Activated naive CD8-positive, alpha-beta T cell treated with anti-CD3 and anti-CD28 coated beads, Interleukin-2, amount 10 ng/mL, durations not matched to agents 7 days and 5 days (primary cell): ENCODE data around the gene KCP. TPM values are rescaled to one million over a fixed set of nuclear protein-coding genes. Genes with fewer than 3 reads are reported as not detected.

ENCODE experiments used
- ATAC-seq: fragments of 150-1000 bp; cut with Tn5 transposase; one replicate; pipeline ENCODE4 v1.10.0; 2021; ENCODE audit warnings: low read depth, moderate library complexity
- POLR2A ChIA-PET: fragments of 350-600 bp; sonication (Branson Sonifier 250); formaldehyde crosslinking; loops from one replicate; lab custom pipeline; 2021; ENCODE audit warnings: antibody characterized with exemption; lab: Charles Lee
- DNase-seq: peaks from one replicate; pipeline ENCODE4 v3.0.0; 2021
- H3K27ac Mint-ChIP-seq: one replicate; pipeline ENCODE4 v1.8.0; 2022; ENCODE audit warnings: mild to moderate bottlenecking, mixed read lengths
- H3K27me3 Mint-ChIP-seq: one replicate; pipeline ENCODE4 v1.8.0; 2022; ENCODE audit warnings: mild to moderate bottlenecking, moderate library complexity, mixed read lengths
- H3K36me3 Mint-ChIP-seq: one replicate; pipeline ENCODE4 v1.8.0; 2021; ENCODE audit warnings: mild to moderate bottlenecking, mixed read lengths
- H3K4me1 Mint-ChIP-seq: one replicate; pipeline ENCODE4 v1.8.0; 2021; ENCODE audit warnings: mixed read lengths
- H3K4me3 Mint-ChIP-seq: one replicate; pipeline ENCODE4 v1.8.0; 2022; ENCODE audit warnings: mild to moderate bottlenecking, moderate library complexity, mixed read lengths
- H3K9me3 Mint-ChIP-seq: one replicate; pipeline ENCODE4 v1.8.0; 2021; ENCODE audit warnings: mixed read lengths
- total RNA-seq, 2 experiments: library from RNA; stranded (reverse); gene quantifications; one replicate each; pipeline ENCODE4 v1.2.3, GENCODE V29; 2021

Gene KCP
- total RNA-seq, 2 experiments from 2014 or later = 0.57 to 0.69 TPM

DNA sequence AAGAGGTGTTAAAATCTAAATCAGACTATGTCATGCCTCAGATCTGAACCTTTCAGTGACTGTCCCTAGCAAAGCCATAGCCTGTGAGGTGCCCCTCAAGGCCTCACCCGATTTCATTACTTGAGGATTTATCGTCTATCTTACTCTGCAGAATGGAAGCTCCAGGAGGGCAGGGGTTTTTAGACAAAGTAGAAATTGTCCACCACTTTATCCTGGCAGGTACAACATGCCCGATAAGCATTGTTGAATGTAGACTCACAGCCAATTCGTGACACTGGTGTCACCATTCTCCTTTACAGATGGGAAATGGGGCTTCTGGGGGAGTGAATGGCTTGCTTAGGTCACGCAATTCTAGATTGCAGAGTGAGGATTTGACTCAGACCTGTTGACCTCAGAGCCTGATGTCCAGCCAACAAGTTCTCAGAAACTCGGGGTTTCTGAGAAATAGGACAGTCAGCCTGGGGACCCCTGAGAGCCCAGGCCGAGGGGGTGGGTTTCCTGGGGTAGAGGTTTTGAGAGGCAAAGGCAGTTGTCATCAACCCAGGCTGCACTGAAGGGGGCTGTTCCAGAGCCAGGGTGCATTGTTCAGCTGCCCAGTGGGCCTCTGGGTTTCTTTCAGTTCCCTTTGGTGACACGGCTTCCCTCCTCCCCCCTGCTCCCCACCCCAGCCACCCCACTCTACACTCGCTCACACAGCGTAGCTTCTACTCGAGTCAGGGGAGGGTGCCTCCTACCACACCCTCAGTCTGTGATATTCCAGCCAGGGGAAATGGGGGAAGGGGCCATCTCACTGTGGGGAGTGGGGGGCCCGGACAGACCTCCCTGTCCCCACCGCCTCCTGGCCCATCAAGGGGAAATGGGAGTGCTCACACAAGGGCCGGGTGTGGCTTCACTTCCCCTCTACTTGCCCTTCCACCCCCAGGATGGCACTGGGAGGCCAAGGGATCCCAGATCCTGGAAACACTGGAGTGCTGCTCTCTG is 24.1 kb upstream of the KCP start:
- ATAC-seq = no peak
- H3K27ac Mint-ChIP-seq = no peak overlapping the region
- POLR2A ChIA-PET = no interaction called here

DNA sequence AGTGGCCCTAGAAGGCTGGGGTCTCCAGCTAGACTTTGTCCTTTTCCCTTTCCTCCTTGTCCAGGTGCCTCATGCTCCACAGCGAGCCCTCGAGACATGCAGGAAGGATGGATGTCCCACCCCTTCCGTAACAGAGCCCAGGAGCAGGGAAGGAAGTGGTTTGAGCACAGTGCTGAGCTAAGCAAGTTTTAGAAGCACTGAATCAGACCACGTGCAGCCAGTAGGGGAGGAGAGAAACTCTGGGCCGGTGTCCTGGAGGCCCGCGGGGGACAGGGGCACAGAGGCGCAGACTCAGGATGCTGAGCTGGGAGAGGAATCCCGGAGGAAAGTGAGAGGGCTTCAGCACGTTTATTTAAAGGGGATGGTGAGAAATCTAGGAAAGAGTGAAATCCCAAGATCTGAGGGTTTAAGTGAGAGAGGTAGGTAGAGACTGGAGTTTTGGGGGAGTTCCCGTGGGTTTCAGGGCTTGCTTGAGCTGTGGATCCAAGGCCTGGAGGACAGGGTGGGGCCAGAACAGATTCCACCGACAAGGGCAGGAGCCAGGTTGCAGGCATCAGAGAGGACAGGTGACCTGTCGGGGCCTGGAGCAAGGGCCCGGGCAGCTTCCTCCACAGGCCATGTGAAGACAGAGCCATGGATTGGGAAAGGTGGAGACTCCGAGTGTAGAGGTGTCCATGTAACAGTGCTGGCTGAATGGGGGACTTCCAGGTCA is 22.8 kb upstream of the KCP start:
- H3K4me1 Mint-ChIP-seq = peaks cover 14% of the 10 kb centered on the region
- H3K27ac Mint-ChIP-seq = peak overlapping the region; percentile 81
- H3K36me3 Mint-ChIP-seq = peaks cover 2% of the 10 kb centered on the region
- POLR2A ChIA-PET = interaction anchor here (0.9 to 1.5 kb wide), 4 partner anchors 18 to 194 kb away, joined by 3 to 13 read pairs (median 4); partner anchors contain the start of genes ATP6V1F, CALU and TNPO3
- H3K4me3 Mint-ChIP-seq = peak overlapping the region; percentile 76
- peaks cover 24% of the 10 kb centered on the region for H3K27me3 Mint-ChIP-seq
- no peaks in the 10 kb centered on the region for H3K9me3 Mint-ChIP-seq
- ATAC-seq (peak; percentile 89), DNase-seq (peak; percentile 54)

More for the DNA sequence above, 24.1 kb upstream of the KCP start:
- H3K27me3 Mint-ChIP-seq = peaks cover 26% of the 10 kb centered on the region
- no peak for DNase-seq
- H3K4me1 Mint-ChIP-seq = peaks cover 18% of the 10 kb centered on the region
- no peak overlapping the region for H3K4me3 Mint-ChIP-seq
- H3K9me3 Mint-ChIP-seq = no peaks in the 10 kb centered on the region
- peaks cover 2% of the 10 kb centered on the region for H3K36me3 Mint-ChIP-seq

DNA sequence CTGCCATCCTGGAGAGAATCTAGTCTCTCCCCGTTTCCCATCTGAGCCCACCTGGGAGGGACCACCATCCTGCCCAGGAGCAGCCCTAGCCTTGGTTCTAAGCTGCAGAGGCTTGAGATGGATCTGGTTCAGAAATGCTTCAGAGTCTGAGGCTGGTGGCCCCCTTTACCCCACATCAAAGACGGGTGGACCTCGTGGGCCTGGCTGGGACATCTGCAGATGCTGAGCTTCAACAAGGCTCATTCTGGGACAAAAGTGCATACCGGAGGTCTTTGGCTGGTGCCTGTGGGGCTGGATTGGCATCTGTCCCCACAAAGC is 22.3 kb upstream of the KCP start:
- Mint-ChIP-seq H3K36me3 (peaks cover 2% of the 10 kb centered on the region), H3K9me3 (no peaks in the 10 kb centered on the region), H3K27ac (peak overlapping the region; percentile 81), H3K4me3 (peak overlapping the region; percentile 76), H3K4me1 (peaks cover 14% of the 10 kb centered on the region), H3K27me3 (peaks cover 25% of the 10 kb centered on the region)
- POLR2A ChIA-PET = interaction anchor here (0.6 to 1.5 kb wide), 5 partner anchors 19 to 1544 kb away, joined by 3 to 13 read pairs (median 3); partner anchors contain the start of genes ATP6V1F, CALU and TNPO3
- DNase-seq = no peak
- peak; percentile 13 for ATAC-seq

DNA sequence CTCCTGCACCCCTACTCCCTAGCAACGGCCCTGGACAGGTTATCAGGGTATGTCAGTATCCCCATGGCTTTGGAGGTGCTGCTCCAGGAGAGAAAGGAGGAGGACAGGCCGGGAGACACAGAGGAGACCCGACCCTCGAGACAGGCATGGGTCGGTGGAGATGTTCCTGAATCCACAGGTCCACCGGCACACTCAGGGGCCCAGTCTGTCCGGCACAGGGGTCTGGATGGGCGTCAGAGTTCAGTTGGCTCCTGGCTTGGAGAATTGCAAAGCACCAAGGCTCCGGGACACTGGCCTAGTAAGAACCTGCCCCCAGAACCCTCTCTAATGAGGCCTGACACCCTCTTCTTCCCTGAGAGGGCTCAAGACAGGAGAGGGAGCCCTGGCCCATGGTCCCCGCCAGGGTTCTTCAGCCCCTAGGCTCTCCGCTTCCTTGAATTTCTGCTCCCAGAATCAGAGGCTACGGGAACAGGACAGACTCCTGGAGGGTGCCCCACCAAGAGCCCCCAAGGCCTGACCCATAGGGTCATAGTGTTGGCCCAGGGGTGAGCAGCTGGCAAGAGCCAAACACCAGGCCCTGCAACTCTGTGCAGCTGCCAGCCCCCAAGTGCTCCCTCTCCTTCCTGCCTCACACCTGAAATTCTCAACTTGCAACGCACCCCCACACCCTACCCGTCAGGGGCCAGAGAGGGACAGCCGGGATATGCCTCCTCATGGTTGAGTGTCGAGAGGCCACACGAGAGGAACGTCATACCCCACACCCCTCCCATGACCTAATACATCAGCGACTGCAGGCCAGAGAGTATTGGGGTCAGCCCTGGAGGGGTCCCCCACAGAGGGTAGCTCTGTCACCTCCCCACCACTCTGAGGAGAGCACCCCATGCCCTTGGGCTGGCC is 21.7 kb upstream of the KCP start:
- Mint-ChIP-seq H3K27ac (peak overlapping the region; percentile 81), H3K36me3 (peaks cover 2% of the 10 kb centered on the region), H3K4me1 (peaks cover 12% of the 10 kb centered on the region), H3K27me3 (peaks cover 26% of the 10 kb centered on the region), H3K4me3 (peak overlapping the region; percentile 27), H3K9me3 (no peaks in the 10 kb centered on the region)
- no peak for DNase-seq
- POLR2A ChIA-PET = interaction anchor here (0.6 to 1.5 kb wide), 4 partner anchors 19 to 1544 kb away, joined by 3 to 13 read pairs (median 3); partner anchors contain the start of genes ATP6V1F and TNPO3
- no peak for ATAC-seq

DNA sequence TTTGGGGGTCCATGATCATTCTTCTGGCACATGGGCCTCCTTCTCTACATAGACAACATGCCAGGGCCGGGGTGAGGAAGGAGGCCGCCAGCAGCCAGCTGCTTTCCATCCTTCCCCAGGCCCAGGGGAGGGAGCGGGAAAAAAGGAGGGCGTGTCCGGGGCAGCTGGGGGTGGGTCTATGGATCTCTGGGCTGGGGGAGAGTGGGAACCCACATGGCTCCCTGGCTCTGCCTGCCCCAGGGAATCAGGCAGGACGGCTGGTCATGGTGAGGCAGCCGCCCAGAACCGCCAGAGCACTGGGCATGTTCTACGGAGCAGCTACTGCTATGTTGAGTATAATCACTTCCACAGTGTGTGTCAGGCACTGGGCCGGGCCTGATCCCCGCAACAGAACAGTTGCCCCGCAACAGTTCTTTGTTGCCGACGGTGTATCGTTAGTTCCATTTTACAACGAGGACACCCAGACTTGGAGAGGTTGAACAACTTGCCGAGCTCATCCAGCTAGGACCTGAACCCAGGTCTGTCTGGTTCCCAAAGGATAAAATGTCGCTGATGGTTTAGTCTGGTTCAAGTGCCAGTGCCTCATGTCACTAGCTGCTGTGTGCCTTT is 20.8 kb upstream of the KCP start:
- no peak overlapping the region for H3K4me3 Mint-ChIP-seq
- H3K36me3 Mint-ChIP-seq = peaks cover 2% of the 10 kb centered on the region
- no peaks in the 10 kb centered on the region for H3K9me3 Mint-ChIP-seq
- ATAC-seq = no peak
- no peak for DNase-seq
- POLR2A ChIA-PET = no interaction called here
- peaks cover 7% of the 10 kb centered on the region for H3K4me1 Mint-ChIP-seq
- peaks cover 19% of the 10 kb centered on the region for H3K27me3 Mint-ChIP-seq
- peak overlapping the region; percentile 34 for H3K27ac Mint-ChIP-seq

DNA sequence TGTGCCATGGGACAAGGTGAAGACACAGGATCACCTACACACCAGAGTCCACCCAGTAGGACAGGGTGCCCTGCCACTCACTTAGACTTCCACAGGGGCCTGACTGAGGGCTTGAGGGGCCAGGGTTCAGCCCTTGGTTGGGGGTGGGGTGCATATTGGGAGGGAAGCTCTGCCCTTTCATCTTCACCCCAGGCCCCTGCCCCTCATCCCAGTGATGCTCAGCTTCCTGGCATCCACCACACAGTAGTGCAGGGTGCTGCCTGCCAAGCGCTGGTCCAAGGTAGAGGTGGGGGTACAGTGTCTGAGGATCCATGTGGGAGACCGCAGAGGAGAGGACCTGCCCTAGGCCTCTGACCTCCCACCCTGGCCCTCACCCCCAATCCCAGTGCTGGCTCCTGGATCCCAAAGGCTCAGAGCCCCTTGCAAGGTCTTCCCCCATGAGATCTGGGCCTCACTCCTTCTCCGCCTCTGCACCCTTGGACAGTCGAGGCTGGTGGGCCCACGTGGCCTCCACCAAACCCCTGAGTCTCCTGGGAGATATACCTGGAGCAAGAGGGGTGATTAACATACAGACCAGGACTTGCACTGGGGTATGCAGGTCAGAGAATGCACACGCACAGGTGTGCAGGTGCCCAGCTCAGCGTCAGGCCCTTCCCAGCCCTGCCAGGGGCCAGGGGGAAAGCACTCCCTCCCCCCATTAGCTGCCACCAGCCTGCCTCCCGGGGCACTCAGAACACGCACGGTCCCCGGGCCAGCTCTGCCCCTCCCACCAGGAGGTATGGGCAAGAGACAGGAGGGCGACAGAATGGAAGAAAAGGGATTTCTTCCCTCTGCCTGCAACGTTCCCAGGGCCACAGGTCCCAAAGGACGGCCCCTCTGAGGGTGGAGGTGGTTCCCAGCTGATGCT is 18.6 kb upstream of the KCP start:
- H3K27ac Mint-ChIP-seq = no peak overlapping the region
- no peaks in the 10 kb centered on the region for H3K9me3 Mint-ChIP-seq
- H3K27me3 Mint-ChIP-seq = peaks cover 16% of the 10 kb centered on the region
- H3K36me3 Mint-ChIP-seq = peaks cover 2% of the 10 kb centered on the region
- ATAC-seq (no peak), DNase-seq (no peak)
- H3K4me1 Mint-ChIP-seq = peaks cover 7% of the 10 kb centered on the region
- no peak overlapping the region for H3K4me3 Mint-ChIP-seq
- POLR2A ChIA-PET = interaction anchor here (1.2 kb wide), 1 partner anchor 11 kb away, joined by 3 read pairs; no protein-coding TSS in a partner anchor

DNA sequence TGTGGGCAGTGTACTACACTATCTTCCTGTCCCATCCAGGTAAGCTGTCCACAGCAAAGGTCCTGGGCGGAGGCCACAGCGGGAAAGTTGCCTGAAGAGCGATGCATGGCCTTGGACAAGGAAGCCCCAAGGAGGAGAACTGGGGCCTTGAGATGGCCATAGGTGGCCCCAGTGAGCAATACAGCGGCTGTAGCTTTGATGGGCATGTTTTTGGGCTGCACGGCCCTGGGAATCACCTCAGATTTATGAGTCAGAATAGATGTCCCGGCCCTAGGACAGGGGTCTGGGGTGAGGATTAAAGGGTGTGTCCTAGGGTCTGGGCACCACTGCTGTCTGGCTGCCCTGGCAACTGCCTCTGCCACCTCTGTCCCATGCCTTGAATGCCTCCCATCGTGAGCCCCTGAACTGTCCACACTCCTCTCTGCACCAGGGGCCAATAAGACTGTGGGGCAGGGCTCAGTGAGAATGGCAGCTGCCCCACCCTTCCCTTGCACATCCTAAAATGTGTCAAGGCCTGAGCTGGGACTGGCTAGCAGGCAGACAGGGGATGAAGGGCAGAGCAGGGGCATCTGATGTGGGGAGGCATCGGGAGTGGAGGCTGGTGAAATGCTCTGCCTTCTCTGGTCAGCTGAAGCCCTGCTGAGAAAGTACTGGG is 17.8 kb upstream of the KCP start:
- POLR2A ChIA-PET = no interaction called here
- no peak overlapping the region for H3K4me3 Mint-ChIP-seq
- peaks cover 2% of the 10 kb centered on the region for H3K36me3 Mint-ChIP-seq
- H3K9me3 Mint-ChIP-seq = no peaks in the 10 kb centered on the region
- H3K27ac Mint-ChIP-seq = no peak overlapping the region
- no peak for ATAC-seq
- H3K27me3 Mint-ChIP-seq = peaks cover 19% of the 10 kb centered on the region
- peaks cover 3% of the 10 kb centered on the region for H3K4me1 Mint-ChIP-seq
- DNase-seq = no peak

DNA sequence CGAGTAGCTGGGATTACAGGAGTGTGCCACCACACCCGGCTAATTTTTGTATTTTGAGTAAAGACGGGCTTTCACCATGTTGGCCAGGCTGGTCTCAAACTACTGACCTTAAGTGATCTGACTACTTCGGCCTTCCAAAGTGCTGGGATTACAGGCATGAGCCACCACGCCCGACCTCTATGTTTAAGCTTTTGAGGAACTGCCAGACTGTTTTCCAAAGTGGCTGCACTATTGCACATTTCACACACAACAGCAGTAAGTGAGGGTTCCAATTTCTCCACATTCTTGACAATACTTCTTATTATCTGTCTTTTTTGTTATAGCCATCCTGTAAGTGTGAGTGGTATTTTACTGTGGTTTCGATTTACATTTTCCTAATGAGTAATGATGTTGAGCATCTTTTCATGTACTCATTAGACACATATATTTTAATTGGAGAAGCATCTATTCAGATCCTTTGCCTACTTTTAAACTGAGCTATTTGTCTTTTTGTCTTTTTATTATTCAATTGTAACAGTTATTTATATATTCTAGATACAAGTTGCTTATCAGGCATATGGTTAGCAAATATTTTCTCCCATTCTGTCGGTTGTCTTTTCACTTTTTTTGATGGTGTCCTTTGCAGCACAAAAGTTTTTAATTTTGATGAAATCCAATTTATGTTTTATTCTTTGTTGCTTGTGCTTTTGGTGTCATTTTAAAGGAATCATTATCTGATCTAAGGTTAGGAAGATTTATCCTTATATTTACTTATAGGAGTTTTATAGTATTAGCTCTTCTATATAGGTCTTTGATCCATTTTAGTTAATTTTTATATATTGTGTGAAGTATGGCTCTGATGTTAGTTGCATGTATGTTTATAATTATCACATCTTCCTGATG is 14.4 kb upstream of the KCP start:
- ATAC-seq (no peak), DNase-seq (no peak)
- Mint-ChIP-seq H3K27me3 (peaks cover 31% of the 10 kb centered on the region), H3K9me3 (no peaks in the 10 kb centered on the region), H3K4me3 (no peak overlapping the region), H3K27ac (no peak overlapping the region), H3K4me1 (no peaks in the 10 kb centered on the region), H3K36me3 (no peaks in the 10 kb centered on the region)
- POLR2A ChIA-PET = no interaction called here

DNA sequence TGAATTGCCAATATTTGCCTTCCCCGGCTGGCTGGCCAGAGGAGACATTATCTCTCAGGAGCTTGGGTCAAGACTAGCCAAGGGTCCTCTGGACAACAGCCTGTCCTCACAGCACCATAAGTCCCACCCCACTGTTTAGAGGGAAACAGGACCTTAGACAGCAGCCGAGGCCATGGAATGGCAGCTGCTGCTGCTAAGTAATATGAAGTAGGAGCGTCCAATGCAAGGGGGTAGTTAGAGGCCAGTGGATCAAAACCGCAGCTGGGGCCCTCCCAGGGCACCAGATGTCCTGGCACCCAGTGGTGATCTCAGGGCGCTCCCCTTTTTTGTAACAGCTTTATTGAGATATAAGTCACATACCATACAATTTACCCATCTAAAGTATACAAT is 12.9 kb upstream of the KCP start:
- no peak overlapping the region for H3K4me3 Mint-ChIP-seq
- POLR2A ChIA-PET = no interaction called here
- ATAC-seq (no peak), DNase-seq (no peak)
- no peaks in the 10 kb centered on the region for H3K36me3 Mint-ChIP-seq
- H3K4me1 Mint-ChIP-seq = no peaks in the 10 kb centered on the region
- peaks cover 42% of the 10 kb centered on the region for H3K27me3 Mint-ChIP-seq
- no peak overlapping the region for H3K27ac Mint-ChIP-seq
- H3K9me3 Mint-ChIP-seq = no peaks in the 10 kb centered on the region

DNA sequence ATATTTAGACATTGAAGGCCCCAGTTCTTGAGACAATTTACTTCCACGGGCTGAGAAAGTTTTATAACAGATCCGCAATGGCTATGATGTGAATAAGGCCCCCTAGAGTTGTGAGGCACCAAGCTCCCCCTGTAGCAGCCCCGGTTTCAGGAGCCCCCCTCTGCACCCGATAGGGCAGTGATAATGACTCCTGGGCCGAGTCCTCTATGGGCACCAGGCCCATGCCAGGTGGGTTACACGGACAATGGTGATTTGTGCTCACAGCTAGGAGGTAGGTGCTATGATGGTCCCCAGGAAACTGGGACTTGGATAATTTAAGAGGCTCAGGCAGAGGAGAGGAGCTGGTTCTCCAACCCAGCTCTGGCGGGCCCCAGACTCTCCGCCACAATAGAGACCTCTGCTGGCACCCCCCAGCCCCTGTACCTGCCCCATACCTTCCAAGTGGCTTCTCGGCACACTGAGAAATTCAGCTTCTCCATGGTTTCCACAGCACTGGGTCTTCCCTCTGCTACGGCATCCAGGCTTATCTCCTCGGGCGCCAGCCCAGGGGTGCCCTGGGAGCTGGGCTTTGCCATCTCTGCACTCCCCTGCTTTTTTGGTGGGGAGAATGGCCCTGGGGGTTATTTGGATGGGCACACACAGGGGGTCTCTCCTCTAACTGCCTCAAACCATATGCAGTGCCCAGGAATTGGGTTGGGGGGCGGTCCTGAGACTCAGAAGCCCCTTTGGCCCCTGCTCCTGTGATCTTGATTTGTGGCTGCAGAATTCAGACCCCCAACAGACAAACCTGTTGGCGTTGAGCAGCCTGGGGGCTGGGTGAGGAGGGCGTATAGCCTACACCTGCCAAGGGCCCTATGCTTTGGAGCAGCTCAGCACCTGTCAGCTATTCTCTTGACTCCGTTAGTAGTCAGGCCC is 12.2 kb upstream of the KCP start:
- no peaks in the 10 kb centered on the region for H3K36me3 Mint-ChIP-seq
- peaks cover 43% of the 10 kb centered on the region for H3K27me3 Mint-ChIP-seq
- POLR2A ChIA-PET = no interaction called here
- H3K4me1 Mint-ChIP-seq = no peaks in the 10 kb centered on the region
- ATAC-seq (no peak), DNase-seq (no peak)
- H3K27ac Mint-ChIP-seq = no peak overlapping the region
- H3K9me3 Mint-ChIP-seq = no peaks in the 10 kb centered on the region
- H3K4me3 Mint-ChIP-seq = no peak overlapping the region
